ENCODE measurements around the gene GEMIN7. TPM values are rescaled to one million over a fixed set of nuclear protein-coding genes. Genes with fewer than 3 reads are reported as not detected.

Gene GEMIN7
- total and polyA plus RNA-seq, 2 of the 13 experiments (the other 11 are each of a cell fraction or from before 2014, with no cell fraction given): 24.1 to 30.6 TPM

DNA sequence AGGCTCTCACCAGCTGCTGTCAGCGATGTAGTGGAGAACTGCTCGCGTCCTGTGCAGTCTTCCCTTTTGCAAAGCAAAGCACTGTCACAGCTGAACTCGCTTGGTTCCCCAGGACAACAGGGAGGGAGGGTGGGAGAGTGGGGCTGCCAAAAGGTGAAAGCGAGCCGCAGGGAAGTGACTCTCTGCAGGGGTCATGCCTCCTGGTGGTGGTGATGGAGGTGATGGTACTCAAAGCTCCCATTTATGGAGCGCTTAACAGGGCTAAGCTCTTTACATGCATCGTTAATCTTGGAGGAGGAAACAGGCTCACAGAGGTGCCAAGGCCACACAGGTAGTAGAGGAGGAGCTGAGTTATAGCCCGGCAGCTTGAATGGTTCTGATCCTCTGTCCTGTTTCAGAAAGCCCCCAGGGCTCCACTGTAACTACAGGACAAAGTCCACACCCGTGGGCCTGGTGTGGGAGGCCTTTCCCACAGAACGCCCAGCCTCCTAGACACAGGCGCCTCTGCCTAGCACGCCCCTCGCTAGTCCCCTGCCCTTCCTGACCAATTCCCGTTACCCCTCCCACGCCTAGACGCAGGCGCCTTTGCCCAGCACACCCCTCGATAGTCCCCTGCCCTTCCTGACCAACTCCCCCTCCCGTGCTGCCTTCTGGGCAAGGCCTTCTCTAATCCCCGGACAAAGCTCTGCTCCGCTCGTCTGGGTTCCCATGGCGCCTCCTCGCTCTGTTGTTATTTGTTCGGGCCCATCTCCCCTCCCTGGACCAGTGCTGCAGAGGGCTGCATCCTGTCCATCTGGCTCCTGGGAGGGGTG, 24.7 kb downstream of the GEMIN7 start (continued):
- TF ChIP-seq, protein P1, sequence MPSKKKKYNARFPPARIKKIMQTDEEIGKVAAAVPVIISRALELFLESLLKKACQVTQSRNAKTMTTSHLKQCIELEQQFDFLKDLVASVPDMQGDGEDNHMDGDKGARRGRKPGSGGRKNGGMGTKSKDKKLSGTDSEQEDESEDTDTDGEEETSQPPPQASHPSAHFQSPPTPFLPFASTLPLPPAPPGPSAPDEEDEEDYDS (CRISPR knock-in tag; IDR thresholded peaks at IDR 0.05): 0 out of 2 replicates have a peak, but pooled peaks have one; percentile 16
- TF ChIP-seq GLI4 (CRISPR knock-in tag; IDR thresholded peaks at IDR 0.05; ENCODE audit: borderline replicate concordance) (no peak), ZMYM3 (CRISPR knock-in tag; IDR thresholded peaks at IDR 0.05) (peak; percentile 50; the same call in 1 of the 2 replicates), RXRA (CRISPR knock-in tag; IDR thresholded peaks at IDR 0.05) (0 out of 2 replicates have a peak, but pooled peaks have one; percentile 18), JUND (CRISPR knock-in tag; IDR thresholded peaks at IDR 0.05) (no peak), RXRB (CRISPR knock-in tag; IDR thresholded peaks at IDR 0.05; ENCODE audit: borderline replicate concordance) (0 out of 2 replicates have a peak, but pooled peaks have one; percentile 13), HNF4A (CRISPR knock-in tag; IDR thresholded peaks at IDR 0.05) (peak; percentile 89), RARA (CRISPR knock-in tag; IDR thresholded peaks at IDR 0.05) (0 out of 2 replicates have a peak, but pooled peaks have one; percentile 14), HNRNPL (IDR thresholded peaks at IDR 0.05; ENCODE audit: low read depth, low read length) (peak; percentile 77; the same call in 1 of the 2 replicates), ZKSCAN5 (CRISPR knock-in tag; IDR thresholded peaks at IDR 0.05) (peak; percentile 78; the same call in 1 of the 2 replicates), ZNF788 (CRISPR knock-in tag; IDR thresholded peaks at IDR 0.05; ENCODE audit: borderline replicate concordance) (no peak), CHD4 (IDR thresholded peaks at IDR 0.05; ENCODE audit: borderline replicate concordance, low read length) (no peak)
- TF ChIP-seq, protein P2, sequence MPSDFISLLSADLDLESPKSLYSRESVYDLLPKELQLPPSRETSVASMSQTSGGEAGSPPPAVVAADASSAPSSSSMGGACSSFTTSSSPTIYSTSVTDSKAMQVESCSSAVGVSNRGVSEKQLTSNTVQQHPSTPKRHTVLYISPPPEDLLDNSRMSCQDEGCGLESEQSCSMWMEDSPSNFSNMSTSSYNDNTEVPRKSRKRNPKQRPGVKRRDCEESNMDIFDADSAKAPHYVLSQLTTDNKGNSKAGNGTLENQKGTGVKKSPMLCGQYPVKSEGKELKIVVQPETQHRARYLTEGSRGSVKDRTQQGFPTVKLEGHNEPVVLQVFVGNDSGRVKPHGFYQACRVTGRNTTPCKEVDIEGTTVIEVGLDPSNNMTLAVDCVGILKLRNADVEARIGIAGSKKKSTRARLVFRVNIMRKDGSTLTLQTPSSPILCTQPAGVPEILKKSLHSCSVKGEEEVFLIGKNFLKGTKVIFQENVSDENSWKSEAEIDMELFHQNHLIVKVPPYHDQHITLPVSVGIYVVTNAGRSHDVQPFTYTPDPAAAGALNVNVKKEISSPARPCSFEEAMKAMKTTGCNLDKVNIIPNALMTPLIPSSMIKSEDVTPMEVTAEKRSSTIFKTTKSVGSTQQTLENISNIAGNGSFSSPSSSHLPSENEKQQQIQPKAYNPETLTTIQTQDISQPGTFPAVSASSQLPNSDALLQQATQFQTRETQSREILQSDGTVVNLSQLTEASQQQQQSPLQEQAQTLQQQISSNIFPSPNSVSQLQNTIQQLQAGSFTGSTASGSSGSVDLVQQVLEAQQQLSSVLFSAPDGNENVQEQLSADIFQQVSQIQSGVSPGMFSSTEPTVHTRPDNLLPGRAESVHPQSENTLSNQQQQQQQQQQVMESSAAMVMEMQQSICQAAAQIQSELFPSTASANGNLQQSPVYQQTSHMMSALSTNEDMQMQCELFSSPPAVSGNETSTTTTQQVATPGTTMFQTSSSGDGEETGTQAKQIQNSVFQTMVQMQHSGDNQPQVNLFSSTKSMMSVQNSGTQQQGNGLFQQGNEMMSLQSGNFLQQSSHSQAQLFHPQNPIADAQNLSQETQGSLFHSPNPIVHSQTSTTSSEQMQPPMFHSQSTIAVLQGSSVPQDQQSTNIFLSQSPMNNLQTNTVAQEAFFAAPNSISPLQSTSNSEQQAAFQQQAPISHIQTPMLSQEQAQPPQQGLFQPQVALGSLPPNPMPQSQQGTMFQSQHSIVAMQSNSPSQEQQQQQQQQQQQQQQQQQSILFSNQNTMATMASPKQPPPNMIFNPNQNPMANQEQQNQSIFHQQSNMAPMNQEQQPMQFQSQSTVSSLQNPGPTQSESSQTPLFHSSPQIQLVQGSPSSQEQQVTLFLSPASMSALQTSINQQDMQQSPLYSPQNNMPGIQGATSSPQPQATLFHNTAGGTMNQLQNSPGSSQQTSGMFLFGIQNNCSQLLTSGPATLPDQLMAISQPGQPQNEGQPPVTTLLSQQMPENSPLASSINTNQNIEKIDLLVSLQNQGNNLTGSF (CRISPR knock-in tag; IDR thresholded peaks at IDR 0.05): no peak
- TF ChIP-seq, protein P3, sequence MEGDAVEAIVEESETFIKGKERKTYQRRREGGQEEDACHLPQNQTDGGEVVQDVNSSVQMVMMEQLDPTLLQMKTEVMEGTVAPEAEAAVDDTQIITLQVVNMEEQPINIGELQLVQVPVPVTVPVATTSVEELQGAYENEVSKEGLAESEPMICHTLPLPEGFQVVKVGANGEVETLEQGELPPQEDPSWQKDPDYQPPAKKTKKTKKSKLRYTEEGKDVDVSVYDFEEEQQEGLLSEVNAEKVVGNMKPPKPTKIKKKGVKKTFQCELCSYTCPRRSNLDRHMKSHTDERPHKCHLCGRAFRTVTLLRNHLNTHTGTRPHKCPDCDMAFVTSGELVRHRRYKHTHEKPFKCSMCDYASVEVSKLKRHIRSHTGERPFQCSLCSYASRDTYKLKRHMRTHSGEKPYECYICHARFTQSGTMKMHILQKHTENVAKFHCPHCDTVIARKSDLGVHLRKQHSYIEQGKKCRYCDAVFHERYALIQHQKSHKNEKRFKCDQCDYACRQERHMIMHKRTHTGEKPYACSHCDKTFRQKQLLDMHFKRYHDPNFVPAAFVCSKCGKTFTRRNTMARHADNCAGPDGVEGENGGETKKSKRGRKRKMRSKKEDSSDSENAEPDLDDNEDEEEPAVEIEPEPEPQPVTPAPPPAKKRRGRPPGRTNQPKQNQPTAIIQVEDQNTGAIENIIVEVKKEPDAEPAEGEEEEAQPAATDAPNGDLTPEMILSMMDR (CRISPR knock-in tag; IDR thresholded peaks at IDR 0.05): peak; percentile 46
- TF ChIP-seq, protein P4, sequence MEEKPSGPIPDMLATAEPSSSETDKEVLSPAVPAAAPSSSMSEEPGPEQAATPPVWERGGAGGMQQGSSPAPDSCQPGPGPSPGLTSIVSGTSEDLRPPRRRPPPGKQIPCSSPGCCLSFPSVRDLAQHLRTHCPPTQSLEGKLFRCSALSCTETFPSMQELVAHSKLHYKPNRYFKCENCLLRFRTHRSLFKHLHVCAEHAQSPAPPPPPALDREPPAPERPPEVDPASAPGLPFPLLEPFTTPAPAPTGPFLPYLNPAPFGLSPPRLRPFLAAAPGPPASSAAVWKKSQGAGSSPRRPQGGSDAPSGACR (CRISPR knock-in tag; IDR thresholded peaks at IDR 0.05): no peak
- TF ChIP-seq, protein P5, sequence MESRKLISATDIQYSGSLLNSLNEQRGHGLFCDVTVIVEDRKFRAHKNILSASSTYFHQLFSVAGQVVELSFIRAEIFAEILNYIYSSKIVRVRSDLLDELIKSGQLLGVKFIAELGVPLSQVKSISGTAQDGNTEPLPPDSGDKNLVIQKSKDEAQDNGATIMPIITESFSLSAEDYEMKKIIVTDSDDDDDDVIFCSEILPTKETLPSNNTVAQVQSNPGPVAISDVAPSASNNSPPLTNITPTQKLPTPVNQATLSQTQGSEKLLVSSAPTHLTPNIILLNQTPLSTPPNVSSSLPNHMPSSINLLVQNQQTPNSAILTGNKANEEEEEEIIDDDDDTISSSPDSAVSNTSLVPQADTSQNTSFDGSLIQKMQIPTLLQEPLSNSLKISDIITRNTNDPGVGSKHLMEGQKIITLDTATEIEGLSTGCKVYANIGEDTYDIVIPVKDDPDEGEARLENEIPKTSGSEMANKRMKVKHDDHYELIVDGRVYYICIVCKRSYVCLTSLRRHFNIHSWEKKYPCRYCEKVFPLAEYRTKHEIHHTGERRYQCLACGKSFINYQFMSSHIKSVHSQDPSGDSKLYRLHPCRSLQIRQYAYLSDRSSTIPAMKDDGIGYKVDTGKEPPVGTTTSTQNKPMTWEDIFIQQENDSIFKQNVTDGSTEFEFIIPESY (CRISPR knock-in tag; IDR thresholded peaks at IDR 0.05): no peak
- TF ChIP-seq, protein P6, sequence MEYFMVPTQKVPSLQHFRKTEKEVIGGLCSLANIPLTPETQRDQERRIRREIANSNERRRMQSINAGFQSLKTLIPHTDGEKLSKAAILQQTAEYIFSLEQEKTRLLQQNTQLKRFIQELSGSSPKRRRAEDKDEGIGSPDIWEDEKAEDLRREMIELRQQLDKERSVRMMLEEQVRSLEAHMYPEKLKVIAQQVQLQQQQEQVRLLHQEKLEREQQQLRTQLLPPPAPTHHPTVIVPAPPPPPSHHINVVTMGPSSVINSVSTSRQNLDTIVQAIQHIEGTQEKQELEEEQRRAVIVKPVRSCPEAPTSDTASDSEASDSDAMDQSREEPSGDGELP (IDR thresholded peaks at IDR 0.05; ENCODE audit: borderline replicate concordance, low read depth): no peak
